HG03558 (cell line): ENCODE data around the gene TPRX1.
"Not testable (repeated sequence)": the region's sequence is repeated elsewhere in the genome, so short reads cannot be mapped to it uniquely, and the experiment has no call there.

Experiments
- ATAC-seq: cut with Tn5 transposase; IDR thresholded peaks from one replicate; pipeline ENCODE4 v1.9.1; 2021; ENCODE audit warnings: moderate number of reproducible peaks; ENCODE audit not compliant: unreplicated experiment; ENCODE audit errors: extremely low read depth

Gene TPRX1

DNA sequence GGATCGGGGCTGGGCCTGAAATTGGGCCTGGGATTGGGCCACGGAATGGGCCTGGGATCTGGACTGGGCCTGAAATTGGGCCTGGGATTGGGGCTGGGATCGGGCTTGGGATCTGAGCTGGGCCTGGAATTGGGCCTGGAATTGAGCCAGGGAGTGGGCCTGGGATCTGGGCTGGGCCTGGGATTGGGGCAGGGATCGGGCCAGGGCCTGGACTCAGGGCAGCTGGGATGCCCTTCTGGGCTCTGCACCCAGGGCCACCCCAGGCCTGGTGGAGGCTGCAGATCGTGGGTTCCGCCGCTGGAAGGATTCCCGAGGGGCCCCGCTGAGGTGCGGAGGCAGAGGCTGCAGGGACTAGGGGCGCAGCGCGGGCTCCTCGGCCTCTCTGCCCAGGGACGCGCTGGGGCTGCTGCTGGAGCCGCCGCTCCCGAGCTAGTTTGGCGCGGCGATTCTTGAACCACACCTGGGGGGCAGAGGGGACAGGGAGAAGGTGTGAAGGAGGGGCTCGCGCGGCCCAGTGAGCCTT lies 1.8 kb downstream of the TPRX1 start:
- ATAC-seq = no peak

DNA sequence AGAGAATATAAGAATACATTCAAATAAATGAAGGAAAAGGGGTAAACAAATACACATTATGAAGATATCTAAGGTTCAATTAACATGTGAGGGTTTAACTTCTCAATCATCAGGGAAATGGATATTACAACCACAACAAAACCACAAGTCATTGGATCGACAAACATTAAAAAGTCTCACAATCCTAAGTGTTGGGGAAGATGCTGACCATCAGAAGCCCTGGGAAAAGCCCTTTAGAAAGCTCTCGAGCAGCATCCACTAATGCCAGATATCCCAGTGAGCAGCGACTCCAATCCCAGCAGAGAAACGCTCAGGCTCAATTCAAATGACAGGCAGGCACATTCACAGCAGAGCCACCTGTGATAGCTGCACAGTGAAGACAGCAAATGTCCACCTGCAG lies 3.1 kb downstream of the TPRX1 start:
- ATAC-seq = no peak

DNA sequence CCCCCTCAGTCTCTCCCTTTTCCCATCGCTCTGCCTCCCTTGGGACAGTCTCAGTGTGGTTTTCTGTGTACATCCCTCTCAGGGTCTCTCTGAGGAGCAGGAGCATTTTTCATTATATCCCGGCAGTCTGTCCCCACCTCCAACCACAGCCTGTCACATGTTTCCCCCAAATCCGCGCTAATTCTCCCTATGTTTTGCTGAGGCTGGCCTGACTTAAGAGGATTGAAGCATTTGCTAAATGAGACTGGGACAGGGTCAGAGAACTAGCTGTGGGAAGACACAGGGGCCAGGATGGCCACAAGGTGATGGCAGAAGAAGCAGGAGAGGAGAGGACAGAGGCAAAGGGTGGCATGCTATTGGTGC lies 5.5 kb downstream of the TPRX1 start:
- ATAC-seq = no peak

DNA sequence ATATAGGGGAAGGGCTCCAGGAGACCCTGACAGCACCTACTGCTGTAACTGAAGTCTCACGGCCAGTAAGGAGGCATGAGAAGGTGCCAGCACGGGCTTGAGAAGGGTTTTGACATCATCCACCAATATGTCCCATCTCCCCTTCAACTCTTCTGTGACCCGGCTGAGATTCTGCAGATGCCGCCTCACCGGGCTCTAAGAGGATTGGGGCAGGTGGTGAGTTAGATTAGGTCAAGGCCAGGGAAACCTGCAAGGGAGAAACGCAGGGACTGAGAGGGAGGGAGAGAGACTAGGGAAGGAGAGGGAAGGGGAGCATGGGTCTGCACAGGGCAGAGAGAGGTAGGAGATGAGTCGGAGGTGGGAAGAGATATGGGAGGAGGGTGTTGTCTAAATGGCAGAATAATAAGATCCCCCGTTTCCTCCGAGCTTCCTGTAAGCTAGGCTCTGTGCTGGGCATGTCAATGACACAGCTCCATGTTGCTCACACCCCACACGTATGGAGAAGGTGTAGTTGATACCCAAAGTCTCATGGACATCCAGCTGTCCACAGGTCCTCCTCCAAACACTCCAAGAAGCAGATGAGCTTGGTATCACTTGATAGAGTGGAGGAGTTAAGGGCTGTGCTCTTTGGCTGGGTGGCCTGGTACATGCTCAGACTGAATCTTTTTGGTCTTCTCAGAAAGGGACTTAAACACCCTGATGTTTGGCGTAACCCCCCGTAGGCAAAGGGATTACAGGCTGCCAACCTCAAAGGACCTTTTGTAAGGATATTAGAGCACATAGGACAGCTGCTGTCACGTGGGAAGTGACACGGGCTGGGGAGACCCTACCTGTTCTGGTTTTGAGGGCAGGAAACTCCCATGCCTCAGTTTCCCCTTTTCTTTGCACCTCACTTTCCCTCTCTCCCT lies 6.1 kb downstream of the TPRX1 start:
- ATAC-seq = no peak

DNA sequence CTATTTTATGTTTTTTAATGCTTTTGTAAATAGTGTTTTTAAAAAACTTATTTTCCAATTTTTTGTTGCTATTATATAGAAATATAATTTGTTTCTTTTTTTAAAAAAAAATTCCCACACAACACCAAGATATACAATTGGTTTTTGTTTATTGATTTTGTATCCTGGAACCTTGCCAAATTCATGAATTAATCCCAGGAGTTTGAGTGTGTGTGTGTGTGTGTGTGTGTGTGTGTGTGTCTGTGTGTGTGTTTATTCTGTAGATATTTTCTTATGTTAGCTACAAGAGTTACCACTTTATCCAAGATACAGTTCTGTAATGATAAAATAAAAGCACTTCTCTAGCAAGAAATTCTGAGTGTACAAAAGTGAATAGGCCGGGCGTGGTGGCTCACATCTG lies 7.6 kb downstream of the TPRX1 start:
- no peak for ATAC-seq

DNA sequence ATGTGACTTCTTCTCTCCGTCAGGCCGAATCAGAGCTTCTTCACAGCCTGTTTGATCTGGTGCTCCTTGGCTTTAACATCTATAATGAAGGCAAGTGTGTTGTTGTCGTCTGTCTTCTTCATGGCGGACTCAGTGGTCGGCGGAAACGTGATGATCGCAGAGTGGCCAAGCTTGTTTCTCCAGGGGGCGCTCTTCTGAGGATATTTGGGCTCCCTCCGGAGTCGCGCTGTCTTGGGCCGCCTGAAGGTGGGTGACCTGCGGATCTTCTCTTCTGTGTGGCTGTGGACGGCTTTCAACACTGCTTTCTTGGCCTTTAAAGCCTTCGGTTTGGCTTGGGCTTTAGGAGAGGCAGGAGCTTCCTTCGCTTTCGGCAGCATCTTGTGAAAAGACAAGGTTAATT lies 9.8 kb downstream of the TPRX1 start:
- no peak for ATAC-seq

DNA sequence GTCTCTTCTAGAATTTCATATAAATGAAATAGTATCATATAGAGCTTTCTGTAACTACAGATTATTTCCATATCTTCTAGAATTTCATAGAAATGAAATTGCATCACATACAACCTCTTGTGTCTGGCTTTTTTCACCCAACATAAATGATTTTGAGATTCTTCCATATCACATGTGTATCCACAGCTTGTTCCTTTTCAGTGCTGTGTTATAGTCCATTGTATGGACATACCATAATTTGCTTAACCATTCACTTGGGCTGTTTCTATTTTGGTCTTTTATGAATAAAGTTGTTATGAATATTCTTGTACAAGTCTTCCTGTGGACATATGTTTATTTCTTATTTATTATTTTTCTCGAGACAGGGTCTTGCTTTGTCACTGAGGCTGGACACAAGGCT lies 11.7 kb downstream of the TPRX1 start:
- ATAC-seq = no peak

DNA sequence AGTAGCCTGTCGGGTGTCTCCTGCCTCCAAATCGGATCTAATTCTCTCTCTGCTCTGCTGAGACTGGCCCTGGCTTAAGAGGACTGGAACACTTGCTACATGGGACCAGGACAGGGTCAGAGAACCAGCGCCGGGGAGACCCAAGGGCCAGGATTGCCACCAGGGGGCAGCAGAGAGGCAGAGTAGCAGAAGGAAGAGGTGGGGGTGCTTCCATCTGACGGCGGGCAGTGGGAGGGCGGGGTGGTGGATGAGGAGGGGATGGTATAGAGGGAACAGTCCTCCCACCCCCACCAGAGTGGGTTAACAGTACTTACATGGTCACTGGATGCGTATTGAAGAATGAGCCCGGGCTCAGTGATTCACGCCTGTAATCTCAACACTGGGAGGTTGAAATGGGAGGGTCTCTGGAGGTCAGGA lies 13.9 kb downstream of the TPRX1 start:
- no peak for ATAC-seq

DNA sequence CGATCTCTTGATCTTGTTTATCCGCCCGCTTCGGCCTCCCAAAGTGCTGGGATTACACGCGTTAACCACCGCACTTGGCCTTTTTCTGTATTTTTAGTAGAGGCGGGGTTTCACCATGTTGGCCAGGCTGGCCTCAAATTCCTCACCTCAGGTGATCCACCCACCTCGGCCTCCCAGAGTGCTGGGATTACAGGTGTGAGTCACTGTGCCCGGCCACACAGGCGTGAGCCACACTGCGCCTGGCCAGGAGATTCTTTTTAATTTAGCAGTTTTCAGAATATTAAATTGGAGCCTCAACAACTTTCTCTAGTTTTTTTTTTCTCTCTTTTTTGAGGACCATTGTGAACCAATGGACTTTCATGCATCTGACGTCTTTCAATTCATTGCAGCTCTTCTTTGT lies 14.5 kb downstream of the TPRX1 start:
- ATAC-seq = not testable (repeated sequence)

DNA sequence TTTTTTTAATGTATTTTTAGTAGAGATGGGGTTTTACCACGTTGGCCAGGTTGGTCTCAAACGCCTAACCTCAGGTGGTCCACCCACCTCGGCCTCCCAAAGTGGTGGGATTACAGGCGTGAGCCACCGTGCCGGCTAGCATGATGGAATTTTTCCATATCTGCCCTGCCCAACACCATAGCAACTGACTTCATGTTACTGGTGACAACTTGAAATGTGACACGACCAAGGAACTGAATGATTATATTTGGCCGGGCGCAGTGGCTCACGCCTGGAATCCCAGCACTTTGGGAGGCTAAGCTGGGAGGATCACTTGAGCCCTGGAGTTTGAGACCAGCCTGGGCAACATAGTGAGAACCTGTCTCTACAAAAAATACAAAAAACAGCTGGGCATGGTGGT lies 17.0 kb downstream of the TPRX1 start:
- ATAC-seq = not testable (repeated sequence)

DNA sequence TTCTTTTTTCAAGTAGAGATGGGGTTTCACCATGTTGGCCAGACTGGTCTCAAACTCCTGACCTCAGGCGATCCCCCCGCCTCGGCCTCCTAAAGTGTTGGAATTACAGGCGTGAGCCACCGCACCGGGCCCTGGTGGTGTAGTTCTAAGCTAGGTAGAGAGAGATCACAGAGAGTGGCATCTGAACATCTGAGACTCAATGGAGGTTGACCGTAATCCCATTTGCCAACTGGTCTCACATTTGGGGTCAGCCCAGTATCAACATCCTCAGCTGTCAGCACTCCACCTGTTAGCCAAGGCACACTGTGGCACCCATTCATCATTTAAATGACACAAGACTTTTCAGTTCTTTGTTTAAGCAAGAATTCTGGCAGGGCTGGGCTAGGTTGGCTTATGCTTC lies 17.8 kb downstream of the TPRX1 start:
- ATAC-seq = no peak

DNA sequence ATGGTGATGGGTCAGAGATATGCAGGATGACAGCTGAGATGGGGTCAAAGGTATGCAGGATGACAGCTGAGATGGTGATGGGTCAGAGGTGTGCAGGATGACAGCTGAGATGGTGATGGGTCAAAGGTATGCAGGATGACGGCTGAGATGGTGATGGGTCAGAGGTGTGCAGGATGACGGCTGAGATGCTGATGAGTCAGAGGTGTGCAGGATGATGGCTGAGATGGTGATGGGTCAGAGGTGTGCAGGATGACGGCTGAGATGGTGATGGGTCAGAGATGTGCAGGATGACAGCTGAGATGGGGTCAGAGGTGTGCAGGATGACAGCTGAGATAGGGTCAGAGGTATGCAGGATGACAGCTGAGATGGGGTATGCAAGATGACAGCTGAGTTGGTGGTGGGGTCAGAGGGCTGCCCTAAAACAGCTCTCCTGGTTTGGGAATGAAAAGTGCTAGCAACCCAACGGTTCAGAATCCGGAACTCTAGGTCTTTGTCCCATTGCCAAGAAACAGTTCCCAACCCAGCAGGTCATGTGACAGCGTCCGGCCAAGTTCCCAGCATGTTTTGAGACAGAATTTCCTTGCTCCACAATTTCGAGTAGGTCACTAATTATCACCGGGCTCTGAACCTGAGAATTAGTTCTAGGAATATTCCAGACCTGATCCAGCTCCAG lies 22.6 kb downstream of the TPRX1 start:
- no peak for ATAC-seq

DNA sequence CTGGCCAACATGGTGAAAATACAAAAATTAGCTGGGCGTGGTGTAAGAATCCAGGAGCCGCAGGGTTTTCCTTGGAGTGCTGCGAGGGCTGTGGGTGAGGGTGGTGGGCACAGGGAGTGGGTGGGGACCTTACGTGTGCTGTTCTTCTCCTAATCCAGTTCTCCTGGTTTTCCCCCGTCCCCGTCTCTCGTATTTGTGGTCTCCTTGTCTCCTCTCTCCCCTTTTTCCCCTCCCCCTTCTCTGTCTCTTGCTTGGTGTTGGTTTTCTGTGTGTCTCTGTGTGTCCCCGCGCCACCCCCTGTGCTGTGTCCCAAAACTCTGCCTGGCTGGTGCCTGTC lies 24.2 kb downstream of the TPRX1 start:
- ATAC-seq = no peak

DNA sequence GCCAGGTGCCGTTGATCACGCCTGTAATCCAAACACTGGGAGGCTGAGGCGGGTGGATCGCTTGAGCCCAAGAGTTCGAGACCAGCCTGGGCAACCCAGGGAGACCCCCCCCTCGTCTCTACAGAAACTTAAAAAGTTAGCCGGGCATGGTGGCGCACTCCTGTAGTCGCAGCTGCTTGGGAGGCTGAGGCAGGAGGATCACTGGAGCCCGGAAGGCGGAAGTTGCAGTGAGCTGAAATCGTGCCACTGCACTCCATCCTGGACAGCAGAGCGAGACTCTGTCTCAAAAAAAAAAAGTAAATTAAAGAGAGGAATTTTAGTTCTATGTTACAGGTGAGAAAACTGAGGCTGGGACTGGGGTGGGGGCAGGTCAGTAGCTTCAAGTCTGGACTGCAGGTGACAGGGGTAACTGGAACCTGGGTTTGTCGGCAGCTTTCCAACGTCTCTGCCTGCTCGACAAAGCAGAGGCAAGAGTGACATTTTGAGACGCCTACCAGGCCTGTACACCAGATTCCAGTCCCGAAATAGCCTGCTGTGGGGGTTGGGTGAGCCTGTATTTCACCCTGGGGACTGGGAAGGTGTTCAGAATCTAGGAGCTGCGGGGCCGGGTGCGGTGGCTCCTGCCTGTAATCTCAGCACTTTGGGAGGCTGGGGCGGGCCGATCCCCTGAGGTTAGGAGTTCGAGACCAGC lies 24.7 kb downstream of the TPRX1 start:
- ATAC-seq = no peak

DNA sequence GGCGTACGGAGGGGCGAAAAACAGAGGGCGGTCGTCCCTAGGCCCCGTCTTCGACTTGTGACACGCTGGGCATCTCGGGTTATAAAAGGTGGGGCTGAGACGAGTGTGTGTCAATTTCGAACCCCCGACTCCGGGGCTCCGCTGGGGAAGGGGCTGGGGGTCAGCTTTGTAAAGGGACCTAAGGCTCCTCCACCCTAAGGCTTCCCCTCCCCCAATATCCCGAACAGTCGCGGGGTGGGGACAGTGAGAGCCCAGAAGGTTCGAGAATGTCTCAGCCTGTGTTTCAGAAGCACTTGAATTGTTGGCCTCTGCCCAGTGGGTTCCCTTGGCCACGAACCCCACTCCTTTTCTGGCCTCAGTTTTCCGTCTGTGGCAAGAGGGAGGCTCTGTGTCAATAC lies 25.4 kb downstream of the TPRX1 start:
- ATAC-seq = no peak

DNA sequence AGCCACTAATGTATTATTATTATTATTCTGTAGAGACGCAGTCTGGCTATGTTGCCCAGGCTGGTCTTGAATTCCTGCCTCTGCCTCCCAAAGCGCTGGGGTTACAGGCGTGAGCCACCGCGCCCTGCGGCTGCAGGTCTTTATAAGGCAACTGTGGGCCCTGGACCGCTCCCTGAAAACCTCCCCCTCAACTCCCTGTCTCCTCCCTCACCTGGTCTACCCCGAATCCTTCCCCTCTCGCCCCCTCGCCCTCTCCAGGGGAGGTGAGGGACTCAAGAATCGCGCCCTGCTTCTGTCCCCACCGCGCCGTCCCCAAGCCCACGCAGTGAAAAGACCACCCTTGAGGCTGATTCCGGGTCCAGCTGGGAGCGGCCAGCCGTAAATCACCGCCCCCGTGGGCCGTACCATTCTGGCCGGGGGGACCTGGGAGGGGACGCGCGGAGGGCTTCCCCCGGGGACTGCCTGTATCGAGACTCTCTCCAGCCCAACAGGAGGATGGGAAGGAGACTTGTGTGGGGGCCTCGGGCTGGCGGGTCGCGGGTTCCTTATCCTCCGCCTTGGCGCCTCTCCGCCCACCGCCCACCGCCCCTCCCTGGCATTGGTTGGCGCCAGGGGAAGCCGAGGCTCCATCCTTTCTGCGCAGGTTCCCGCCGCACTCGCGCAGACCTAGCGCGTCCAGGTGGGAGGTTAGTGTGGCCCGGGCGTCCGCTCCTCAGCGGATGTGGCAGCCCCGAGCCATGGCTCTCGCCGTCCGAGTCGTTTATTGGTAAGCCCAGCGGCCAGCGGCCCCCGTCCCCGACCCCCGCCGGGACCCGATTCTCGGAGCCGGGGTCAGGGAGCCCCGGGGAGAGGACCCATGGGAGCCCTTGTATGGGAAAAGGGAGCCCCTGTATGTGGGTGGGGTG lies 26.1 kb downstream of the TPRX1 start, which contains the start of gene SELENOW:
Gene SELENOW (plus strand): TSS at position 655 of the 905 bp plus-strand sequence. CDS start 83 bp downstream, at position 738.
- ATAC-seq = no peak

DNA sequence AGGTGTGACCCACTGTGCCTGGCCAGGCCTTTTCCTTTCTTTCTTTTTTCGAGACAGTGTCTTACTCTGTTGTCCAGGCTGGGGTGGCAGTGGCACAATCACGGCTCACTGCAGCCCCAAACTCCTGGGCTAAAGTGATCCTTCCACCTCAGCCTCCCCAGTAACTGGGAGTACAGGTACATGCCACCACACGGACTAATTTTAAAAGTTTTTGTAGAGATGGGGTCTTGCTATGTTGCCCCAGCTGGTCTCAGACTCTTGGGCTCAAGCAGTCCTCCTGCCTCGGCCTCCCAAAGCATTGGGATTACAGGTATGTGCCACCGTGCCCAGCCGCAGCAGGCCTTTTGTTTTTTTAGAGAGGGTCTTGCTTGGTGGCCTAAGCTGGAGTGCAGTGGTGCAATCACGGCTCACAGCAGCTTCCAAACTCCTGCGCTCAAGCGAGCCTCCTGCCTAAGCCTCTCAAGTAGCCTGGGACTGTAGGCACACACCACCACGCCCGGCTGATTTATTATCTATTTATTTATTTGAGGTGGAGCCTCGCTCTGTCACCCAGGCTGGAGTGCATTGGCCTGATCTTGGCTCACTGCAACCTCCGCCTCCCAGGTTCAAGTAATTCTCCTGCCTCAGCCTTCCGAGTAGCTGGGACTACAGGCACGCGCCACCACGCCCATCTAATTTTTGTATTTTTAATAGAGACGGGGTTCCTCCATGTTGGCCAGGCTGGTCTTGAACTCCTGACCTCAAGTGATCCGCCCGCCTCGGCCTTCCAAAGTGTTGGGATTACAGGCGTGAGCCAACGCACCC lies 26.9 kb downstream of the TPRX1 start:
- ATAC-seq = not testable (repeated sequence)

DNA sequence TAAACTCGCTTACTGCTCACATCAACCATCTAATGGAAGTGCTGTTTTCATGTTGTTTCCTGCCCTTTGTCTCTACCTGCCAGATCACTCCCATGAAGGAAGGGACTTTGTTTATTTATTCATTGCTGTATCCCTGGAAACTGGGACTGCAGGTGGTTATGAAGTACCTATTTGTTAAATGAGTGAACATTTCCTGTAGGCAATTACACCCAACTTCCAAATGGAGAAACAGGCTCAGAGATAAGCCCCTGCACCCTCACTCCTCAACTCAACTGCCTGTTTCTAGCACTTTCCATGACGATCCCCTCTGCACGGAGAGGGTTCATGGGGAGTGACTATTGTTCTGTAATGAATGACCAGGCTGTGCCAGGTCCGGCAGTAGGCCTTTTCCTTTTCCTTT lies 27.8 kb downstream of the TPRX1 start:
- ATAC-seq = no peak

DNA sequence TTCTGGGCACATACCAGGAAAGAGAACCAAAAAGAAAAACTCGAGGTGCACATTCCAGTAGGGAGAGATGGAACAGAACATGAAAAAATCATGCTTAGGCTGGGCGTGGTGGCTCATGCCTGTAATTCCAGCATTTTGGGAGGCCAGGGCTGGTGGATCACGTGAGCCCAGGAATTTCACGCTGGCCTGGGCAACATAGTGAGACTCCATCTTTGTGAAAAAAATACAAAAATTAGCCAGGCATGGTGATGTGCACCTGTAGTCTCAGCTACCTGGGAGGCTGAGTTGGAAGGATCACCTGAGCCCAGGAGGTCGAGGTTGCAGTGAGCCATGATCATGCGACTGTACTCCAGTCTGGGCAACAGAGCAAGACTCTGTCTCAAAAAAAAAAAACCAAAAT lies 33.1 kb downstream of the TPRX1 start:
- not testable (repeated sequence) for ATAC-seq
